HS-27A (cell line): Measurements from ENCODE around the gene GRK2.

Source experiments
- DNase-seq: peaks from one replicate; pipeline ENCODE4 v3.0.0-alpha.2; 2012; ENCODE audit warnings: low read depth, missing footprints

GRK2 gene

DNA sequence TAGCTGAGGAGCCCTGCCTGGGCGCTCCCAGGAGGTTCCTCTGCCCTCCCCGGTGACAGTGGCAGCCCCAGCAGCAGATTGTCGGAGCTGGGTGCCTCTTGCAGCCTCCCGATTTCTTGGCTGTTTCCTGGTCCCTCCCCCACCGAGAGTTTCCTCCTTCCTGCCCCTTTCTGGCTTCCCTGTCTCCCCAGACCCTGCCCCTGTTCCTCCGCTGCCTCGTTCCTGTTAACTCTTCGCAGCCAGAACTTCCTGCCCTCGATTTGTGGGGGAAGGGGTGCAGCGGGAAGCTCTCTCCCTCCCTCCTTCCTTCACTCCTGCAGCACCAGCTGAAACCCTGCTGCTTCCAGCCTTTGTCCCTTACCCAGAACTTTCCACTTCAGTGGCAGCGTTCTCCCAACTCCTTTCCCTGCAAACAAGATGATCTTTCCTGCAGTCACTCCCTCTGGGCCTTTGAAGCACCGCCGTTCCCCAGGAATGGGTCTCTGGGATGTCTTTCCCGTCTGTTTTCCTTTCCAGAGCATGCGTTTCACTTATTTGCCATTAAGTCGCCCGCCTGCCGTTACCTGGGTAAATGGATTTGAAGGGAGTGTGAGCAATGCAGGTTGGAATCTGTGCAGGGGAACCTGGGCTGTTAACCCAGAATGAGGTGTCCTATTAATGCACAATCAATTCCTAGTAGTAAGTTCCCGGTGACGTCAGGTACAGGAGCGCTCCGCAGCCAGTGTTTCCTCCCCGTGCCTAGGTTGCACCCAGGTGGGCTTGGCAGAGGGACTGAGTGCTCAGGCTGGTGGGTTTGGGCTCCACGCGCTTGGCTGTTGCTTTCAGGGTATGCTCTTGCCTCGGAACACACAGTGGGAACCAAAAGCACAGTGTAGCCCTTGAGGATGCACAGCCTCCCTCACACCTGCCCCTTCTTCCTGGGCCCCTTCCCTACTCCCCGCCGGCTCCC is 4.3 kb downstream of the GRK2 start:
- DNase-seq, result no peak

DNA sequence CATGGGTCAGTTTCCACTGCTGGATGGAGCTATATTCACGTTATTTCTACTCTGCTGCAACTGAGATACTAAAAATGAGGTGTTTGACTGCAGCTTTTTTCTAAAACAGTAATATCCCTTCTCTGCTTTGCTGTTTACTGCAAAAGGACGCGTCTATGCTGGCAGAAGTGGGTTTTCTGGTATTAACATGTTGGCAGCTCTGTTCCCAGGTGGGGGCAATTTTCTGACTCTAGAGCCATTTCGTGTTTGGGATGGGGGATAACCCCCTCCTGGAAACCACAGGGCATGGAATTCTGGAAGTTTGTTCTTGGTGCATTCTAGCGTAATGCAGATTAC is 4.9 kb downstream of the GRK2 start:
- no peak for DNase-seq

DNA sequence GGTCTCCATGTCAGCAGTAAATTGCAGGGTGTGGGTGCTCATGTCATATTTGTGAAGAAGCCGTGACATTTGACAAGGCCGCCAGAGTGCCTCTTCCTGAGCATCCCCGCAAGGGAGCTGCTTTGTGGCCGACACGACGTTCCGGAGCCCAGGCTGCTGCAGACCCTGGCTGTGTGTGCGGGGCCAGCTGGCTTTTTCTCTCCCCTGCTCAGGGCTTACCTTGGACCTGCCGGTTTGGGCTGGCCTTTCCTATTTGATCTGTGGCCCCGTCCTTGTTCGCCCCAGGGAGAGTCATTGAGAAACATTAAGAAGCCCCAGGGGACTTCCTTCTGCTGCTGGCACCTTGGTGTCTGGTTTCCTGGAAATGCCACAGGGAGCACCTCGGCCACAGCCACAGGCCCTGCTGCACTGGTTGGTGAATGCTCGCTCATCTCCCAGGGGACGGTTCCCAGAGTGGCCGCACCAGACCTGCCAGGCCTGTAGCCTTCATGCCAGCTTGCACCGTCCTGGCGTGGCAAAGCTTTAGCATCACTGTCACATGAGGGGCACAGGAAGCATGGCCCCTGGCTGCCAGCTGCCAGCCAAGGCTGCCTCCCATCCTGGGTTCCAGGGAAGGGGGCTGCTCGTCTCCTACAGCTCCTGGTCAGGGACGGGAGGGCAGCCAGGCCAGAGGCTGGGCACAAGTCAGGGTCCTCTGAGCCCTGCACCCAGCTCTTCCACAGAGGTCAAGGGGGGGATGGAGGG is 5.4 kb downstream of the GRK2 start:
- DNase-seq, result no peak

DNA sequence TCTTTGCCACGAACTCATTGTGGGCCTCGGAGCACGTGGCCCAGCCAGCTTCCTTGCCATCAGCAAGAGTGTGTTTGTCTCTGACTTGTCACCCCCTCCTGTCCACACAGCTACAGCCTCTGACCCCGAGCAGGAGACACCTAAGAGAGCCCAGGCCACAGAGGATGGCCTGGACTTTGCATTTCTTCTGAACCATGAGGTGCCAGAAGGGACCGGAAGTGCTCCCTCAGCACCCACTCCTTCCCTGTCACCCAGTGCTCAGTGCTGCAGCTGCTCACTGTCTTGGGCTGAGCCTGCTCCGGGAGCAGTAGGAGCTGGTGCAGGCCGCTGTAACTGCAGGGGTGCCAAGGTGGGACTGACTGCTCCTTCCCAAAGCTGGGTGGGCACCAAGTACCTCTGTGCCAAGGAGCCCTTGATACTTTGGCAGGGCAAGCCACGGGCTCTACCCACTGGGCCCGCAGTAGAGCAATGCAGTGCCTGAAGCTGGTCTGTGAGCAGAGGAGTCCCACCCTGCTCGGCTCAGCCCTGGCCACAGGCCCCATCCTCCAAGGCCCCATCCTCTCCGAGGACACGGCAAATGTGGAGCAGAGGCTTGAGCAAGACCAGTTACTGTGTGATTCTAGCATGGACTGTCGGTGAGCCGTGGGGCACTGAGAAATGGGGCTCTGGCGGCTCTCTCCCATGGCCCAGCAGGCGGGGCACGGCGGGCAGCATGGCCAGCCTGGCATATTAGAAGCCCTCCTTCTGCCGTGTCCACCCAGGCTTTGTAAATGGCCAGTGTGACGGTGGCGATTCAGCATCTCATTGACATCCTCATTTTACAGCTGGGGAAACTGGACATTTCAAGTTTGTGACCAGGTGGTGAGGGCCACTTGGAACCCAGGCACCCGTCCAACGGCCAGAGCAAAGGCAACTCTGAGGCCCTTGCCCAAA is 6.3 kb downstream of the GRK2 start:
- DNase-seq, result no peak

DNA sequence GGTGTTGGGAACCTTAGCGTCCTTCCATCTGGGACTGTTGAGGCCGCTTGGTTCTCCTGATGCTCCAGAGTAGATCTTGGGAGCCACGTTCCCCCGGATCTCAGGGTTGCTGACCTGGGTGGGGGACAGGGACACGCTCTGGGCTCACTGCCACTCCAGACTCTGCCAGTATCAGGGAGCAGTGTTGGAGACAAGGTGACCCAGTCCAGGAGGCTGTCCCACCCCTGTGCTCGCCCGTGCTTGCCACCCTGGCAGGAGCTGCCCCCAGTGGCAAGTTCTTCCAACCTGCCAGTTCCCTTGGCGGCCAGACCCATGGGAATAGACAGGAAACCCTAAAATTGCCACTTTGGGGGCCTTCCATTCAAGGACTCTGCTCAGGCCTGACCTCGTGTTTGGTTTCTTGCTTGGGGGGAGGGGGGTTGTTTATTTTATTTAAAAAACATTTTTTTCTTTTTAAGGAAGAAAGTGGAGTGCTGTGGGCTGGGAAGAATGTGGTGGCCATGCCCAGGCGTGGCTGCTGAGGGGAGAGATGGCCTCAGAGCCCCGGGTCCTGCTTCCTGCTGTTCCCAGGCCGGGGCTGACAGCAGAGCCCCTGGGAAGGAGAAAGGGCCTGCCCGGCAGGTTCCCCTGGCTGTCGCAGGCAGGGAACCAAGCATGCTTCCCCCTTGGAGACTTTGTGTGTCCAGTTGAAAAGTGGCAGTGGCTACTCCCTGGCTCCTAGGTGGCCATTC is 7.2 kb downstream of the GRK2 start:
- DNase-seq, result no peak

DNA sequence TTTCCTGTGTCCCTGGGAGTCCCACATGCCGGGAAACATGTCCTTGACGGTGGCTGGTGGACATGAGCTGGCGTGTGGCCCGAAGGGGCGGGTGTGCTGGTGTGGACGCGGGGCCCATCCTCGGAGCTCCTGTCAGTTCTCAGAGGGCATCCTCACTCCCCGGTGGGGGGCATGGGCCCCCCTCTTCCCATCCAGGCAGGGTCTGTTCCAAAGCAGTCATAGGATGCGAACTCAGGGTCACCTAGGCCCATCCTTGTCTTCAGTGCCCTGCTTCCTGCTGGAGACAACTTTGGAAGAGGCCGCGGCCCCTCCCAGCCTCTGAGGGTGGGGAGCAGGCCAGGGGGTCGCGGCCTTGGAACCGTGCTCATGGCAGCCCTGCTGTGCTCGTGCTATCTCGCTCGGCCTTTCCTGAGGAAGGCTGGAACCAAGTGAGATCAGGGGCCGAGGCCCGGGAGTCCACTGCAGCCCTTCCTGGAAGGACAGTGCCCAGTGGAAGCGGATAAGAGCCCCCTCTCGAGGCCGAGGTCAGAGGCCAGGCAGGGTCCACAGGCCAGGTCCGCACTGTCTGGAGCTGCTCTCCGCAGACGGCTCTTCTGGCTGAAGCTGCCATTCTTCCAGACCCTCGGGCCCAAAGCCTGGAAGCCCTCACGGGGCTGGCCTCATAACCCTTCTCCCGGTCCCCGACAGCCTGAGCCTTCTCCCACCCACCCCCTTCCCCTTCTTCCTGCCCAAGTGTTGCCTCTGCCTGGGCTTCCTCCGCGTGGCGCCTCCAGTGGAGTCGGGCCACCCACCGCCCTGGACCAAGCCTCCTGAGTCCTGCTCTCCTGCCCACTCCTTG is 8.7 kb downstream of the GRK2 start:
- DNase-seq, result no peak

DNA sequence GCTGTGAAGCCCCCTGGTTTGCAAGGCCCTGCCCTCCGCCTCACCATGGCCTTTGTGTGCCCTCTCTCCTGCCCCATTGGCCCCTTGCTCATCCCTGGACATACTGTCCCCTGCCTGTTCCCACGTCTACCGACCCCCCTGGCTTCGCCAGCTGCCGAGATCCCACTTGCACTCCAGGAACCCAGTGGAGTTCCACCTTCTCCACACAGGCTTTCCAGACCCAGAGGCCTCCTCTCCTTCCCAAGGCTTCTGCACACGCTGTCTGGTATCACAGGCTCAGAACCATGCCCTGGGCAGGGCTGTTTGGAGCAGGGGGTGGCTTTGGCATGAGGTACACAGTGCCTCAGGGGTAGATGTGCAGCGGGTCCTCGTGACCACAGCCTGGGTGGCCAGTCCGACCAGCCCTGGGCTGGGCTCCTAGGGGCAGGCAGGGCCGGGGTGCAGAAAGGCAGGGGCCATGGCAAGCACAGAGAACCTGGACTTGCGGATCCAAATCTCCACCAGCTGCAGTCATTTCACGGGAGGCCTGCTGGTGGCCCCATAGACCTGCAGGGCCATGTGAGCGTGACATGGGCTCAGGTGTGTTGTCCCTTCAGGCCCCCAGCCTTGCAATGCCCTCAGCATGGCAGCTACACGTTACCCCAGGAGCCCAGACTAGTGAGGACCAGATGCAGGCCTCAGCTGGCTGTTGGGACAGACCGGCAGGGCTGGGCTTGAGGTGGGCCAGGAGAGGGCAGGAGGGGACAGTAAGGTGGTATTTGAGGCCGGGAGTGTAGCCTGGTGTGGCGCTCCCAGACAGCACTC is 9.5 kb downstream of the GRK2 start:
- no peak for DNase-seq

DNA sequence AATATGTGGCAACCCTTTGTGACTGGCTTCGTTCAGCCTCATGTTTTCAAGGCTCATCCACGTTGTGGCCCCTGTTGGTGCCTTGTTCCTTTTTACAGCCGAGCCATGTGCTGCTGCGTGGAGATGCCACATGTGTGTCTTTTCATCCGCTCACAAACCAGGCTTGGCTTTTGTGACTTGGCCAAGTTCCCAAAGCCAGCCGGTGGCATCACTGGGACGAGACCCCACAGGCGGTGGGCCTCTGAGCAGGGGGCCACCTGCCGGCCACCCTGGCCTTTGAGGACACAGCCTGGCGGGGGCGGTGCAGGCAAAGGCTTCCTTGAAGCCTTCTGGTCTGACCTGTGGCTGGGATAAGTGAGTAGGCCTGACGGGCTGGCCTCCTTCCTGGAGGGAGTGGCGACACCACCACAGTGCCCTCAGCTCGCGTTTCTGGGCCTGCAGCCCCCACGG is 10.5 kb downstream of the GRK2 start:
- DNase-seq, result no peak

DNA sequence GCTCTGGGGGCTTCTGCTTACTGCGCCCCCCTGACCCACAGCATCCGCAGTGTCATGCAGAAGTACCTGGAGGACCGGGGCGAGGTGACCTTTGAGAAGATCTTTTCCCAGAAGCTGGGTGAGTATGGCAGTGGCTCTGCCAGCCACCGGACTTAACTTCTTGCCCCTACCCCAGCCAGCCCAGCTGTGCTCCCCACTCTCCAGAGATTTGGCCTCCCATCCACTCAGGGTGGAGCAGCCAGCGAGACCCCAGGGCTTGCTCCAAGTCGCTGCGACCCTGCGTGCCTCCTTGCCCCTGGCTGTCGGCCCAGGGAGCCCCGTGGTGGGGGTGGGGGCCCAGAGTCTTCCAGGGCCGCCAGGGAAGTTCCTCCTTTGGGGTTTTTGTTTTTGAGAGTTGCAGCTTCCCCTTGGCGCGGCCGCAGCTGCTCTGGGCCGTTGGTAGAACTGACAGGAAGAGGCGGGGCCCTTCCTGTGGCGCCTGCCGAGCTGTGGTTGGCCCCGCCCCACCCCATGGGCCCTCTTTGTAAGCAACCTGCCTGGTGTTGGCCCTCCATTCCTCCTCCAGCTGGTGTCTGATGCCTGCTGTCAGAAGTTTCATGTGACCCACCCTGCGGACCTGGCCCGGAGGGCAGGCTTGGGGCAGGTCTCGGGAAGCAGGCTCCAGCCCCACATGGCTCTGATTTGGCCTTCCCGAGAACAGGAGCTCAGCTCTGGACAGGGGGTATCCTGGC is 11.1 kb downstream of the GRK2 start:
- DNase-seq, result no peak

DNA sequence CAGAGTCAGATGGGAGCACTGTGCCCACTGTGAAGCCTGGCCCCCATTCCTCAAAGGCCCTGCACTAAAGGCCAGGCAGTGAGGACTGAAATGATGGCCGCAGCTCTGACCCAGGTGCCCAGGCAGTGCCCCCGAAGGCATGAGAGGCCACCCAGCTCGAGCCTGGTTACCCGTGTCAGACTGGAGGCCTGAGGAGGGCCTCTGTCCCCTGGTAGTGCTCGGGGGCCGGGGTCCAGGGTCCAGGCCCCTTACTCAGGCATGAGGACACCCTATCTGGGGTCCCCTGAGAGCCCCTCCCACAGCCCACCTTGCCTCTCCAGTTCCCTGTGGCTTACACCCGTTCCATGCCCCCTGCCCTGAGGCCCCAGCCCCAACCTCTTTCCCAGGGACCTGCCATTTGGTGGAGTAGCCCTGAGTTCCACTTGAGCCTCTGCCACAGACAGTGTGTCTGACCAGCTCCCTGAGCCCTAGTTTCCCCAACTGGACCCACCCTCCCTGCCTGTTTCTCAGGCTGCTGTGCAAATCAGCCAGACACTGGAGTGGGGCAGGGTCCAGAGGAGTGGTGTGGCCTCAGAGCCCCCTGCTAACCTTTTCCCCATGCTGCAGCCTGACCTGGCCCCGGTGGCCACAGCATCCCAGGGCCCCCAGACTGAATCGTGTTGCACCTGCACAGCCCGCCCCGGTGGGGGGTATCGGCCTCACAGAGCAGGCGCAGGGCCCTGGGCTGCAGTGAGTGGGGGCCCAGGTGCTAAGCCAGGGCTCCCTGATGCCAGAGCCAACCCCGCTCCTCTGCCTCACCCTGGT is 12.1 kb downstream of the GRK2 start:
- DNase-seq, result no peak

DNA sequence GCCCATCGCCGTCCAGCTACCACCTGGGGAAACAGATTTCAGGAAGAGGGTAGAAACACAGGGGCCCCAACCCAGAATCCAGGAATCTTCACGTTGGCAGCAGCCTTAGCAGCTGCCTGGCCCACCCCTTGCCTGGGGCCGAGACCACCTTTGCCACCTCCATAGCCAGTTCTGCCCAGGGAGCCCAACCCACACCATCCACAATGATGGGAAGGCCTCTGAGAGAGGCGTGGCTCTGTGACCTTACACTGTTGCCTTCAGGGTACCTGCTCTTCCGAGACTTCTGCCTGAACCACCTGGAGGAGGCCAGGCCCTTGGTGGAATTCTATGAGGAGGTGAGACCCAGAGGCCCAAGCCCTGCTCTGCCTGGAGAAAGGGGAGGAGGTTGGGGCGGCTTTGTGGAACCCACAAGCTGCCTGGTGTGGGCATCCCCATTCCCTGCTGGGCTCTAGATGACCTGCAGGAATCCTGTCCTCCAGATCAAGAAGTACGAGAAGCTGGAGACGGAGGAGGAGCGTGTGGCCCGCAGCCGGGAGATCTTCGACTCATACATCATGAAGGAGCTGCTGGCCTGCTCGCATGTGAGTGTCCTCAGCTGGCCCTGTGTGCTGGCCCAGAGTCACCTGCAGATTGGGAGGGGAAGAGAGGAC is 12.8 kb downstream of the GRK2 start:
- DNase-seq, result no peak

DNA sequence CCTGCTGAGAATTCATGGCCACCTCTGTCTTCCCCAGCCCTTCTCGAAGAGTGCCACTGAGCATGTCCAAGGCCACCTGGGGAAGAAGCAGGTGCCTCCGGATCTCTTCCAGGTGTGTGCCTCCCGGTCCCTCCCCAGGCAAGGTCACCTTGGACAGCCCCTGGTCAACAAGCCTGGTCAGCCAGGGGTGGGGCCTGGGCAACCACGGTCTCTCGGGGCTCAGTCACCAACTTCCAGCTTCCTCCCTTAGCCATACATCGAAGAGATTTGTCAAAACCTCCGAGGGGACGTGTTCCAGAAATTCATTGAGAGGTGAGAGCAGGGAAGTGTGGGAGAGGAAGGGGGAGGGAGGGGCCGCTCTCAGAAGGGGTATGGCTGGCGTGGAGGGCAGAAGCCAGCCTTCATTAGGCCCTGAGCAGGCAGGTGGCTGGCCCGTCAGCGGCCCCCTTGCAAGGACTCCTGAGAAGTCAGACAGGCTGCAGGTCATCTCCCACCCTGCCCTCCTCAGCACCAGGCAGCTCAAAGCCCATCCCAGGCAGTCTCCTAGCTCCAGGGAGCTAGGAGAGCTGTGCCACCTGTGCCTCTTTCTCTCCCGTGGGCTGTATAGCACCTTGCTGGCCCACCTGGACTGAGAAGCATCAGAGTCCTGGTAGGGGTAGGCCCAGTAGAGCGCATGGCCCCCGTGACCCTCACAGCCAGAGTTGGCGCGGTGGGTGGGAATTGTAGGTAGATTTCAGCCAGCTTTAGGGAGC is 13.5 kb downstream of the GRK2 start:
- no peak for DNase-seq

DNA sequence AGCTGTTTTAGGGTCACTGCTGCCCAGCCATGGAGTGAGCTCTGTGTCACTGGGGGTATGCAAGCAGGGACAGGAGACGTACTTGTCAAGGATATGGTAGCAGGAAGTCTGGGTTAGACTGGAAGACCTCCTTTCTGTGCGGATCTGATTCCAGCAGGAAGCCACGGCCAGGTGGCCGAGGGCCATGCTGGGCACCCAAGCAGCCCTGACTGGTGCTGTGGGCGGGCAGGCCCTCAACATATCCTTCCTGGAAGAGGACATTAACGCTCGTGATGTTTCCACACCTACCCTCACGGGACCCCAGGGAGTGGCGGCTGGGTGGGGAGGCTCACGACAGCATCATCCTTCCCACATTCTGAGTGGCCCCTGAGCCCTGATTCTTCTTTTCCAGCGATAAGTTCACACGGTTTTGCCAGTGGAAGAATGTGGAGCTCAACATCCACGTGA is 14.1 kb downstream of the GRK2 start:
- no peak for DNase-seq

DNA sequence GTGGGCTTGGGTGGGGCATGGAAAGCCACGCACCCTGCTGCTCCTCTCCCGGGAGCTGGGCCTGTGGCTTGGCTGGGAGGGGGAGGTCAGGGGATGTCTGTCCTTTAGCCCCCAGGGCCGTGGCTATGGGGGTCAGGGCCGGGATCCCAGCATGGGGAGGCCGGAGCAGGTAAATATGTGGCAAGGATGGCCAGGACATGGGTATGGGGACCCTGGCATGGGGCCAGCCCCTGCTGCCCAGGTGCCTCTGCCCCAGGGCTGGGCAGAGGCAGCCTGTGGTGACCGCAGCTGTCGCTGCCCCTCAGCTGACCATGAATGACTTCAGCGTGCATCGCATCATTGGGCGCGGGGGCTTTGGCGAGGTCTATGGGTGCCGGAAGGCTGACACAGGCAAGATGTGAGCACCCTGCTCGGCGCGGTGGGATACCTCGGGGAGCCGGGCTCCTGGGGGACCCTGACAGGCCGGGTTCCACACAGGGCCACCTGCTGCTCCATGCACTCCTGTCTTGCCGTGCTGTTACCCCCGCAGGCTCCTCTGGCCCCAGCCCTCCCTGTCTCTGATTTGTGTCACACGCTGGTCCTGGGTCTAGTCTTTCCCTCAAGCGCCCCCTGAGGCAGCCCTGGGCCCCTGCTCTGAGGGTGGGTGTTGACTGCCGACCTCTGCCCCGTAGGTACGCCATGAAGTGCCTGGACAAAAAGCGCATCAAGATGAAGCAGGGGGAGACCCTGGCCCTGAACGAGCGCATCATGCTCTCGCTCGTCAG is 14.7 kb downstream of the GRK2 start:
- DNase-seq, result no peak

DNA sequence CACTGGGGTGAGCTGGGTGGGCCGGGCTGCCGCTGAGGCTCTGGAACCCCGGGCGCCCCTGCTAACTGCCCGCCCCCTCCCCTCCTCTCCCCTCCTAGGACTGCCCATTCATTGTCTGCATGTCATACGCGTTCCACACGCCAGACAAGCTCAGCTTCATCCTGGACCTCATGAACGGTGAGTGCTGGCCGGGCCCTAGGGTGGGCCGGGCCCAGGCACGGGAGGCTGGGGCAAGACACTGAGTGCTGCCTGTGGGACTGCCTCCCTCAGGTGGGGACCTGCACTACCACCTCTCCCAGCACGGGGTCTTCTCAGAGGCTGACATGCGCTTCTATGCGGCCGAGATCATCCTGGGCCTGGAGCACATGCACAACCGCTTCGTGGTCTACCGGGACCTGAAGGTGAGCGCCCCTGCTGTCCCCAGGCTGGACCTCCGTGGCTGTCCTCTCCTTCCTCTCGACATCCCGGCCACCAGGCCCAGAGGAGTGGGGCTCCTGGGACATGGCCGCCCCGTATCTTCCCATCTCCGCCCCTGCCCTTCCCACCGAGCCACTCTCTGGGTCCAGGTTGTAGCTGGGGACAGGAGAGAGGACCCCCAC is 15.4 kb downstream of the GRK2 start:
- no peak for DNase-seq
